HK-2 (cell line): ENCODE measurements around the gene TLE5.
A peak's percentile ranks its signal among the peaks of the same experiment; 100 is the strongest.
"Not testable (repeated sequence)": the region's sequence is repeated elsewhere in the genome, so short reads cannot be mapped to it uniquely, and the experiment has no call there.

Source experiments
- DNase-seq: peaks from one replicate; pipeline ENCODE4 v3.0.0-alpha.2; 2018; ENCODE audit not compliant: unreplicated experiment

Gene TLE5

DNA sequence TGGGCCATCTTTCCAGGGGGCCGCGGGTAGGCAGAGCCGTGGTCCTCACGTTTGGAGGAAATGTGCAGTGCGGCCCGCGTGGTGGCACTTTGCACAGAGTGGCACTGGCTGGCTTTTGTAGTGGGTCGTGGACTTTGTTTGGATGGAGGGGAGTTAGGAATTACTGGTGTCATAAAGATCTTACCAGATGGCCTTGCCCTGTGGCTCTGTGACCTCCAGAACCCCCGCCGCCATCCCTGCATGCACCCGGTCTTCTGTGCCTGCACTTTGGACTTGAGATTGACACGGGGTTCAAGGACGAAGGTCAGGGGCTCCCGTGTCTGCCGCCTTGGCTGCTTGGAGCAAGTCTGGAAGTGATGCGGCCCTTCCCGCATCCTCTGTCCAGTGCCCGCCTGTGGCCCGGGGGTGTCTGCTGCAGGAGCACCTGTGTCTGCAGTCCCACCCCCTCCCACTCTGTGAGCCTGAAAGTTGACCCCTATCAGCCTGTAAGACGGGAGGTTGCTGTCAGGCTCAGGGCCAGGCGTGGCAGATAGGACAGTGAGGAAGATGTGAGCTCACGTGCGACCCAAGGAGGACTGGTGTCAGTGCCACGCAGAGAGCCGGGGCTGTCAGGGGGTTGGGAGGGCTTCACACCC, 34.1 kb upstream of the TLE5 start:
- no peak for DNase-seq

DNA sequence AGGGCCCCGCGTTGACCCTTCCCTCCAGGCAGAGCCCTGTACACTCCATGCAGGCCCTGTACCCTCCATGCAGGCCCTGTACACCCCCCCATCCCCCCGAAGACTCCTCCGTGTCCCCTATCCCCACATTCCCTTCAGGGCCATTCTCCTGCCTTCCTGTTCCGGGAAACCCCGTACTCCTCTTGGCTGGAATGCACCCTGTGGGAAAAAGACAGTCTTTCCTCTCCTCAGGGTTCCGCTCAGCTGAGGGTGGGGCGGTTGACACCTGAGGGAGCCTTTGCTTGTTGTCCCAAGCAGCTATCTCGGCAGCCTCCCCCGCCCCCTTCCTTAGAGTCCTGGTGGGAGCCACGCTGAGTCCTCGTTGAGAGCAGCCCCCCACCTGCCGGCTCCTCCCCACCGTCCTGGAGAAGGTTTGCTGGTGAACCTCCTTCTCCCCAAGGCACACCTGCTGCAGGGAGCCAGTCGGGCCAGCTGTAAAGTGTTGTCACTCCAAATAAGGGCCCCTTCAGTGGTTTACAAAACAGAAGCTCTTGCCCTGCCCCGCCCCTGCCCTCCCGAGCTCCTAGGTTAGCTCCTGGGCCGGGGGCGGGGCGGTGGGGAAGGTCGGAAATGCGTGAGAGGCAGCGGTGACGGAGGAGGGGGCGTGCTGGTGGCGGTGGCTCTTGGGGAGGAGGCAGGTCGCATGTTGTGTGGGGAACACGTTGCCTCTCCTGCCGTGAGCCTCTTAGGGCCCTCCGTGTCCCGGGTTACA, 33.3 kb upstream of the TLE5 start:
- no peak for DNase-seq

DNA sequence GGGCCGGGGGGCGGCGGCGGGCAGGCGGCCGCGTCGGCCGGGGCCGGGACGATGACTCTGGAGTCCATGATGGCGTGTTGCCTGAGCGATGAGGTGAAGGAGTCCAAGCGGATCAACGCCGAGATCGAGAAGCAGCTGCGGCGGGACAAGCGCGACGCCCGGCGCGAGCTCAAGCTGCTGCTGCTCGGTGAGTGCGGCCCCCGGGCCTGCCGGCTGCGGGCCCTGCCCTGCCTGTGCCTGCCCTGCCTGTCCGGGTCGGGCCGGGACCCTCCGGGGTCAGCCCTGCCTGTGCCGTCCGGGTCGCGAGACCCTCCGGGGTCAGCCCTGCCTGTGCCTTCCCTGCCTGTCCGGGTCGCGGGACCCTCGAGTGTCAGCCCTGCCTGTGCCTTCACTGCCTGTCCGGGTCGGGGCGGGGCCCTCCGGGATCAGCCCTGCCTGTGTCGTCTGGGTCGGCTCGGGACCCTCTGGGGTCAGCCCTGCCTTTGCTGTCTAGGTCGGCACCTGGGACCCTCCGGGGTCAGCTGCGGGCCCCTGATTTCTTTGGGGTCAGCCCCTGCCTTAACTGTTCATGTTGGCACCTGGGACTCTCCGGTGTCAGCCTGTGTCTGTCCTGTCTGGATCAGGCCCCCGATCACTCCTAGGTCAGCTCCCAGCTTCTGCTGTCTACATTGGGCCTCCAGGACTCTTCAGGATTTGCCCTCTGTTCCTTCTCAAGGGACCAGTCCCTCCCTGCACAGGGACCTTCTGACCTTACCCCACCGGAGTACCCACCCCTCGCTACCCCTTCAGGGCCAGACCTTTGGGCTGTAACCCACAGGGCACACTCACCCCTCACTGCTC, 32.5 kb upstream of the TLE5 start:
- DNase-seq = peak; percentile 41

DNA sequence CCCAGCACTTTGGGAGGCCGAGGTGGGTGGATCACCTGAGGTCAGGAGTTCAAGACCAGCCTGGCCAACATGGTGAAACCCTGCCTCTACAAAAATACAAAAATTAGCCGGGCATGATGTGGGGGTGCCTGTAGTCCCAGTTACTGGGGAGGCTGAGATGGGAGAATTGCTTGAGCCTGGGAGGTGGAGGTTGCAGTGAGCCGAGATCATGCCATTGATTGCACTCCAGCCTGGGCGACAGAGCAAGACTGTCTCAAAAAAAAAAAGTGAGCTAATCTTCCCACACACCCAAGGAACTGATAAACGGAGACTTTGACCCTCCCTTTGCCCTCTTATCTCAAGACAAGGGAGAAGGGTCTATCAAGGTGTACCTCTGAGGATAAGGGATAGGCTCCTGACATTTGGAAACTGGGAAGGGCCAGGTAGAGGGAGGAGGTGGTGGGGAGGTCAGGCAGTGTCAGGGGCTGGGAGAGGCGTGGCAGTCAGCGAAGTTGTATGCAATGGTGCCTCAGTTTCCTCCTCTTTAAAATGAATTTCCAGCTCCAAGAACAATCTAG, 27.1 kb upstream of the TLE5 start:
- not testable (repeated sequence) for DNase-seq

DNA sequence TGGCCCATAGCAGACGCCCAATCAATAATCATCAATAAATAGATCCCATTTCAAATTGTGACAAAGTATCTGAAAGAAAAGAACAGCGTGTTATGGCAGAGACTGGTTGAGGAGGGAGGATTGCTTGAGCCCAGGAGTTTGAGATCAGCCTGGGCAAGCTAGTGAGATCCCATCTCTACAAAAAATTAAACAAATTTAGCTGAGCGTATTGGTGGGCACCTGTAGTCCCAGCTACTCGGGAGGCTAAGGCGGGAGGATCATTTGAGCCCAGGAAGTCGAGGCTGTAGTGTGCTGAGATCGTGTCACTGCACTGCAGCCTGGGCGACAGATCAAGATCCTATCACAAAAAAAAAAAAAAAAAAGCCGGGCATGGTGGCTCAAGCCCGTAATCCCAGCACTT, 25.5 kb upstream of the TLE5 start:
- no peak for DNase-seq

DNA sequence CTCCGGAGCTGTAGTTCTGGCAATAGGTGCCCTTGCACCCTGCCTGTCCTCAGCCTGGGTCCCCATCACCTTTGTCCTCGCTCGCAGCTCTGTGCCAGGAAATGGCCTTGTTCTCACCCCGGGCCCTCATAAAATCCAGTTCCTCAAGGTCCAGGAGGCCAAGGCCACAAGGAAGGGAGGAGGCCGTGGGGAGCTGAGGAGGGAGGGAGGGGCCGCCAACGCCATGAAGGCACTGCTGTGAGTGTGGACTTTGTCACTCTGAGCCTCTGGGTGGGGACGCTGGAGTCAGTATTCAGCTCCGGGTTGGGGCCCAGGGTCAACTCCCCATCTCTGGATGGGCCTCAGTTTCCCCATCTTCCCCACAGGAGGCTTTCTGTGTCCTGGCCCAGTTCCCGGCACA, 22.6 kb upstream of the TLE5 start:
- no peak for DNase-seq

DNA sequence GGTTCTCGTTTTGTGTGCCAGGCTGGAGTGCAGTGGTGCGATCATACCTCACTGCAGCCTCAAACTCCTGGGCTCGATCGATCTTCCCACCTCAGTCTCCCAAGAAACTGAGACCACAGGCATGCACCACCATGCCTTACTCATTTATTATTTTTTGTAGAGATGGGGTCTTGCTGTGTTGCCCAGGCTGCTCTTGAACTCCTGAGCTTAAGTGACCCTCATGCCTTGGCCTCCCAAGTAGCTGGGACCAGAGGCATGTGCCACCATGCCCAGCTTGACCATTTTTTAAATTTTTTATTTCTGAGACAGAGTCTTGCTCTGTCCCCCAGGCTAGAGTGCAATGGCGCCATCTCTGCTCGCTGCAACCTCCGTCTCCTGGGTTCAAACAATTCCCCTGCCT, 21.7 kb upstream of the TLE5 start:
- no peak for DNase-seq

DNA sequence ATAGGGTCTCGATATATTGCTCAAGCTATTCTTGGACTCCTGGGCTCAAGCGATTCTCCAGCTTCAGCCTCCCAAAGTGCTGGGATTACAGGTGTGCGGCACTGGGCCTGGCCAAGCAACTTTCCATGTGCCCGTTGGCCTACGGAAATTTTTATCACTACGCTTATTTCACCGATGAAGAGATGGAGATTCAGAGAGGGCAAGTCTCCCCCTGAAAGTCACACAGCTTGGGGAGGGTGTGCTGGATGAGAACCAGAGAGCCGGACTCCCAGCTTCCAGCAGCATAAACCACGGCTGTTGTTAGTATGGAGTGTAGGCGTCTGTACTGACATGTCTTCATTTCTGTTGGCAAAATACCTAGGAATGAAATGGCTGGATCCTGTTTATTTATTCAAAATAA, 20.0 kb upstream of the TLE5 start:
- DNase-seq = no peak

DNA sequence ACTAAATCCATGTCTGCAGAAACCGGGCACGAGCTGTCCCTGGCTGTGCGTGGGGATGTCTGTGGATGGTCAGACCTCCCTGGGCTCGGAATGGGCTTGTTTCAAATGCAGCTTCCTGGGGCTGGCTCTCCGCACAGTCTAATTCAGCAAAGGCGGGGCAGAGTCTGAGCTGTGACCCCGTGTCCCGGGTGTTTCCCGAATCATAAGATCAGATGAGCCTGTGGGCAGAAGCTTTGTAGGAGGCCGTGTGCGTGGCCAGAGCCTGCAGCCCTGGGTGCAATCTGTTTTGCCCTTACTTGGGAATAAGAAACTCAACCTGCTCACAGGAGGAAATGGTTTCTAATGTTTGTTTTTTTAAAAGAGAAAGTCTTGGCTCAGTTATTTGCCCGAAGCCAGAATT, 18.0 kb upstream of the TLE5 start:
- DNase-seq = no peak

DNA sequence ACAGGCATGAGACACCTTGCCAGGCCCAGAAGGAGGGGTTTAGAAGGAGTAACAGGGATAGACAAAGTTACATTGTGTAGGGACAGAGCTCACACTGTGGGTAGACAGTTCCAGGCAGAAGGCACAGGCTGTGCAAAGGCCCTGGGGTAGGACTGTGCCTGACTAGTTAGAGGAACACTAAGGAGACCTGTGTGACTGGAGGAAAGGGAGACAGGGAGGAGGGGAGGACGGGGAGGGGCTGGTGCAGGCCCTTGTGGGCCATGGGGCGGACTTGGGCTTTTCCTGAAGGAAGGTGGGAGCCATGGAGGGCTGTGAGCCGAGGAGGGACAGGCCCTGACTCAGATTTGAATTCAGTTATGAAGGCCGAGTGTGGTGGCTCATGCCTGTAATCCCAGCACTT, 17.3 kb upstream of the TLE5 start:
- DNase-seq = no peak

DNA sequence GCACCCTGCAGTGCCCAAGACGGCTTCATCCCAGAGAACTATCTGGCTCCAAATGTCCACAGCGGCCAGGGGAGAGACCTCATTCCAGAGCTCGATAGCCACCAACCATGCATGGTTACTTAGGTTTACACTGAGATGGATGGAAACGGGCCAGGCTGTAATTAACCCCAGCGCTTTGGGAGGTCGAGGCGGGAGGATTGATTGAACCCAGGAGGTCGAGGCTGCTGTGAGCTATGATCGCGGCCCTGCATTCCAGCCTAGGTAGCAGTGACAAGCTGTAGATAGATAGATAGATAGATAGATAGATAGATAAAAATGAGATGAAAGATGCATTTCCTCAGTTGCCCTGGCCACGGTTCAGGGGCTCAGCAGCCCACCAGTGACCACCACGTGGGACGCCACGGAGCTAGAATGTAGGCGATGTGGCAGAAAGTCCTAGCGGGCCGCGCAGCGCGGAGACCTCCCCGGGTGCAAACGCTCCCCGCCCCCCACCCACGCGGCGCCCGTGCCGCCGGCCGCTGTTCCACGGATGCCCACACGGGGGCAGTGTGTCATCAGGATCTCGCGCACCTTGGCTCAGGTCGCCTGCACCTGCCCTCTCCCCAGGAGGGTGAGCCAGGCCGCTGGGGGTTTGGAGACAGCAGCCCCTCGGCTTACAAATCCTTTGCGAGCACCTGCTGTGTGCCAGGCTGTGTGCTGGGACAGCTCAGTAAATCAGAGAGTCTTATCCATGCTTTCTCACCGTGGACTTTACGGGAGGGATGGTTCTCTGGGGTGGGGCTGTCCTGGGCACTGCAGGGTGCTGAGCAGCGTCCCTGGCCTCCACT, 13.5 kb upstream of the TLE5 start:
- DNase-seq = peak; percentile 73

DNA sequence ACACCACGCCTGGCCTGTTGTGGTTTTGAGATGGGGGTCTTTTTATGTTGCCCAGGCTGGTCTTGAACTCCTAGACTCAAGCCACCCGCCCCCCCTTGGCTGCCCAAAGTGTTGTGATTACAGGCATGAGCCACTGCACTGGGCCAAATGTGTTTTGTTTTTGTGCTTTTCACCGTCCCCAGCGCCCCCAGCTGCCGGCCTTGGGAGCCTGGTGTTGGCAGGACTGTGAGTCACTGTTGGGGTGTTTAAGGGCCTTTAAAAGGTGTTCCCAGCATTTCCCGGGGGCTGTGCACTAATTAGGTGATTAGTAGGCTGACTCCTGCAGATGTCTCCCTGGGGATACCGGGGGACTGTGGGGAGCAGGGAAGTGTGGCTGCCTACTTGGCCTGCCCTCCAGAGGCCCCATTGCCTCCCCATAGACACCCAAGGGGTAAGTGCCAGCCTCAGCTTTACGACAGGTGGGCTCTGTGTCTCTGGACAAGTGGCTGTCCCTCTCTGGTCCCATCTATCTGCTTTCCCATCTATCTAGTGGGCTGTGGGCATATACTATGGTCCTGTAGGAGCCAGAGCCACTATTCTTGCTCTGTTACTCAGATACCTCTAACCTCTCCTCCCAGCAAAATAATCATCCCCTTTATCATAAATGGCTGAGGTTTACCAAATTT, 11.8 kb upstream of the TLE5 start:
- DNase-seq = no peak

DNA sequence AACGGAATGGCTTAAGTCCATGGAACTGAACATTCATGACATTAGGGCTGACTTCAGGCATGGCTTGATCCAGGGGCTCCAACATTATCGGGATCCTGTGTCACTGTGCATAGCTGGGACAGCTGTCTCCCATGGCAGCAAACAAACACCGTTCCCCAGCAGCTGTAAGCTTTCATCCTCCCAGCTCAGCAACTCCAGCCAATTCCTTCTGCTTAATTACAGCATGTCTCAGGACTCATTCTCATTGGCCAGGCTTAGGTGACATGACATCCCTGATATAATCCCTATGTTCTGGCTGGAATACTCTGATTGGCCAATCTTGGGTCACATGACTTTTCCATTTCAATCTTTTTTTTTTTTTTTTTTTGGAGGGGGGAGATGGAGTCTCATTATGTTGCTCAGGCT, 10.9 kb upstream of the TLE5 start:
- DNase-seq = no peak

DNA sequence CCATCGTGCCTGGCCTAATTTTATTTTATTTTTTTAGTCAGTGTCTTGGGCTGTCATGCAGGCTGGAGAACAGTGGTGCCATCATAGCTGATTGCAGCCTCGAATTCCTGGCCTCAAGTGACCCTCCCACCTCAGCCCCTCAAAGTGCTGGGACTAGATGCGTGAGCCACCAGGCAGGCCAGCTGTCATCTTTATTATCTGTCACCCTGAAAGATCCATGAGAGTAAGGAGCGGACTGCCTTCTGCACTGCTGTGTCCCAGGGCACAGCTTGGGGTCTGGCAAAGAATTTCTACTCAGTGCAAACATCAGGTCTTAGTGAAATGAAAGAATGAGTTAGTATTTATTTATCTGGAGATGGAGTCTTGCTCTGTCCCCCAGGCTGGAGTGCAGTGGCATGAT, 9.5 kb upstream of the TLE5 start:
- no peak for DNase-seq

DNA sequence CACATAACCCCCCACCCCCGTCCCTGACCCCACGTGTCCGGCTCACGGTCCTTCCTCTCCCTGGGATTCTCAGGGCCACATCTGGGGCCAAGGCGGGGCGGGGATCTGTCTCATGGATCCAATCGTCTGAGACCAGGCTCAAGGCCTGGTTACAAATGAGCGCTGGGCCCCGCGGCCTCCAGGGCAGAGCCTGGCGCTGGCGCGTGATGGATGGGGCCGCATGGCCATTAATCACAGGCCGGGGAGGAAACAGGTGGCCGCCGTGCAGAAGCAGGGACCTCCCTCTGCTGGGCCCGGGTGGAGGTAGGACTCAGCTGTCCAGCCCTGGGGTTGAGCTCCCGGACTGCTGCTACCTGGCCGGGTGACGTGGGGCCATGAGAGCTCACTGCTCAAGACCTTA, 5.8 kb upstream of the TLE5 start:
- no peak for DNase-seq

DNA sequence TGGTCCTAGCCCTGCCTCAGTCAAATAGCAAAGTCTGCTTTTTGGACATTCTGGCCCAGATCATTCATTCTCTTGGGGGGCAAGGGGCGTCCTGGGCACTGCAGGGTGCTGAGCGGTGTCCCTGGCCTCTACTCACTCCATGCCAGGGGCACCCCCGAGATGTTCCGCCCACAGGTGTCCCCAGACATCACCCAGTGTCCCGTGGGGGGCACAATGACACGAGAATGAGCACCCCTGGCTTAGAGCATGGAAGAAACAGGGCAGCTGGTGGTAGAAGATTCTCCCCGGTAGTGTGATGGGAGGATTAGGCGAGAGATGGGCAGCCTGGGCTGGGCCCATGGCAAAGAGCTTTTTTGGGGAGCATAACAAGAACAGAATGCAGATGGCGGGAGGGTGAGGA, 5.3 kb upstream of the TLE5 start:
- DNase-seq = no peak

DNA sequence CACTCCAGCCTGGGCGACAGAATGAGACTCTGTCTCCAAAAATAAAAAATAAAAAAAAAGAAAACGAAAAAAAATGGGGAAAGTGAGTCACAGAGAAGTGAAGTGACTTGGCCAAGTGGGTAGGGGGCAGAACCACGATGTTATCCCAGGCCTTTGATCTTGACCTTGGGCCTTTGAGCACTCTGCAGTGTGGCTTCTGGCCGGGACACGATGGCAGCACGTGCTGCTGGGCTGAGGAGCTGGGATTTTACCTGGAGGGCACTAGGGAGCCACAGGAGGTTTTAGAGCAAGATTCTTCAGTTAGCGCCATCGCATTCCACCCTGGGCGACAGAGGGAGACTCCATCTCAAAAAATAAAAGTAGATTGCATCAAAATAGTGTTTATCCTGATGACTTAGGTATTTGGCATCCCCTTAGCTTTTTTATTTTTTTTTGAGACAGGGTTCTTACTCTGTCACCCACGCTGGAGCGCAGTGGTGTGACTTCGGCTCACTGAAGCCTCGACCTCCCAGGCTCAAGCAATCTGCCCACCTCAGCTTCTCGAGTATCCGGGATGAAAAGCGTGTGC, 4.3 kb upstream of the TLE5 start:
- DNase-seq = no peak

DNA sequence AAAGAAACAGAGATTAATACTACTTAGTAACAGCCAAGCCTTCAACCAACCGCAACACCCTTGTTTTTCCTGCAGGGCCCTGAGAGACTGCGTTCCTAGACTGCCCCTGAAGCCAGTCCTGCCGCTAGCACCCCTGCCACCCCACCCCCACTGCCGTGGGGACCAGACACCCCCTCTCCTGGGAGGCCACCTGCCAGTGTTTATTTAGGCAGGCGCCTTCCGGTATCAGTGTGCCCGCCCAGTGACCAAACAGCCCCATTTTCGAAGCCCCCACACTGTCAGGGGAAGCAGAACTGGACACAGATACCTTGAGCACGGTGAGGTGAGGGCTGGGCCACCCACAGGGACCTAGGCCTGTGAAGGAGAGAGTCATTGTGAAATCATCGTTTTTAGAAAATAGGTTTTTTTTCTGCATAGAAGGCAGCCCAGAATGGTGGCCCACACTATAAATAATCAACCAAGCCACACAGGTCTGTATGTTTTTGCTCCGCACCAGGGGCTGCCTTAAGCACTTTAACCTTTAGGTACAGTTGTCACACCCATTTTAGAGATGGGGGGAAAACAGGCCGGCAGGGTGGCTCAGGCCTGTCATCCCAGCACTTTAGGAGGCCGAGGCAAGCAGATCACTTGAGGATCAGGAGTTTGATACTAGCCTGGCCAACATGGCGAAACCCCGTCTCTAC, 3.5 kb upstream of the TLE5 start:
- DNase-seq = no peak

DNA sequence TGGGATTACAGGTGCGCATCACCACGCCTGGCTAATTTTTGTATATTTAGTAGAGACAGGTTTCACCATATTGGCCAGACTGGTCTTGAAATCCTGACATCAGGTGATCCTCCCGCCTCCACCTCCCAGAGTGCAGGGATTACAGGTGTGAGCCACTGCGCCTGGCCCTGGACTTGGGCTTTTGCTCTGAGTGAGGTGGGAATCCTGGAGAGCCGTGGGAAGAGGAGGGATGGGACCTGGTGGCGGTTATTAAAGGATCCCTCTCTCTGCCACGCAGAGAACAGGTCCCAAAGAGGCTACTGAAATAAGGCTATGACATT, 1.7 kb upstream of the TLE5 start:
- DNase-seq = no peak
